Measurements from ENCODE around the gene ZSCAN2.
A peak's percentile ranks its signal among the peaks of the same experiment; 100 is the strongest.

ZSCAN2 gene

GRCh38 chr15:84598993-84599392 lies 1.8 kb upstream of the ZSCAN2 start:
- peak; percentile 23 for DNase-seq

GRCh38 chr15:84599906-84600305 lies 903 bp upstream of the ZSCAN2 start:
- no peak for DNase-seq

- peak; percentile 70 for DNase-seq
Observed at GRCh38 chr15:84600331-84600686, 500 bp upstream of the ZSCAN2 start.

GRCh38 chr15:84601555-84601838 lies 688 bp downstream of the ZSCAN2 start:
- no peak for DNase-seq

GRCh38 chr15:84603630-84604379 lies 3.0 kb downstream of the ZSCAN2 start:
- no peak for DNase-seq

- DNase-seq = peak; percentile 22
Observed at GRCh38 chr15:84604826-84605553, 4.2 kb downstream of the ZSCAN2 start.

- no peak for DNase-seq
Observed at GRCh38 chr15:84605554-84605882, 4.7 kb downstream of the ZSCAN2 start.

- no peak for DNase-seq
Observed at GRCh38 chr15:84606653-84607120, 5.9 kb downstream of the ZSCAN2 start.

GRCh38 chr15:84608707-84609284 lies 8.0 kb downstream of the ZSCAN2 start:
- no peak for DNase-seq

- no peak for DNase-seq
Observed at GRCh38 chr15:84609818-84610525, 9.2 kb downstream of the ZSCAN2 start.

- DNase-seq = no peak
Observed at GRCh38 chr15:84611631-84612030, 10.8 kb downstream of the ZSCAN2 start.

GRCh38 chr15:84616235-84616634 lies 15.4 kb downstream of the ZSCAN2 start:
- no peak for DNase-seq

GRCh38 chr15:84620626-84621025 lies 19.8 kb downstream of the ZSCAN2 start:
- no peak for DNase-seq

GRCh38 chr15:84621358-84621979 lies 20.7 kb downstream of the ZSCAN2 start:
- no peak for DNase-seq

- DNase-seq = no peak
Observed at GRCh38 chr15:84624359-84624758, 23.6 kb downstream of the ZSCAN2 start.

GRCh38 chr15:84625123-84625522 lies 24.3 kb downstream of the ZSCAN2 start:
- no peak for DNase-seq

- DNase-seq = no peak
Observed at GRCh38 chr15:84629033-84629432, 28.2 kb downstream of the ZSCAN2 start.

- no peak for DNase-seq
Observed at GRCh38 chr15:84631706-84632272, 31.0 kb downstream of the ZSCAN2 start.

- DNase-seq = peak; percentile 65
Observed at GRCh38 chr15:84633311-84634227, 32.8 kb downstream of the ZSCAN2 start.

GRCh38 chr15:84634228-84634837 lies 33.5 kb downstream of the ZSCAN2 start:
- DNase-seq = peak; percentile 9

- peak; percentile 15 for DNase-seq
Observed at GRCh38 chr15:84638103-84638502, 37.3 kb downstream of the ZSCAN2 start.
